HL-60 (cell line): ENCODE measurements around the gene CCDC92.

Source experiments
- DNase-seq, 2 experiments: peaks; one replicate each; pipeline ENCODE4 v3.0.0-alpha.2; 2010 to 2020; ENCODE audit warnings: low read depth in 1 of 2, low spot score in 1 of 2
- H3K27ac ChIP-seq: fragments of 250-450 bp; sonication (Bioruptor Pico); replicated peaks from 2 replicates; pipeline ENCODE4 v1.5.1; 2020; ENCODE audit warnings: mild to moderate bottlenecking, moderate library complexity
- H3K27me3 ChIP-seq: fragments of 250-450 bp; sonication (Bioruptor Pico); 2 replicates; pipeline ENCODE4 v1.5.1; 2021; ENCODE audit warnings: mild to moderate bottlenecking, moderate library complexity; ENCODE audit not compliant: insufficient read depth, poor library complexity, severe bottlenecking
- H3K4me3 ChIP-seq: replicated peaks from 2 replicates; pipeline ENCODE4 v1.5.1; 2011; ENCODE audit warnings: mild to moderate bottlenecking, control low read depth, low read length; ENCODE audit not compliant: insufficient read depth
- GABPA ChIP-seq: IDR thresholded peaks from 2 replicates; pipeline ENCODE4 v1.6.1; 2012; ENCODE audit warnings: low read depth
- POLR2AphosphoS5 ChIP-seq: IDR thresholded peaks from 2 replicates; pipeline ENCODE4 v1.6.1; 2012; ENCODE audit warnings: low read depth
- REST ChIP-seq: IDR thresholded peaks from 2 replicates; pipeline ENCODE4 v1.6.1; 2012; ENCODE audit warnings: low read depth; ENCODE audit not compliant: insufficient replicate concordance
- SPI1 ChIP-seq: IDR thresholded peaks from 2 replicates; pipeline ENCODE4 v1.6.1; 2012; ENCODE audit warnings: low read depth, mild to moderate bottlenecking, borderline replicate concordance
- TF ChIP-seq, protein P1 (sequence below): IDR thresholded peaks from one replicate; pipeline ENCODE4 v1.5.1; 2011; ENCODE audit warnings: low read length, control low read depth, inconsistent platforms; ENCODE audit not compliant: insufficient read depth

CCDC92 gene

GRCh38 chr12:123902821-123903220 lies 69.8 kb downstream of the CCDC92 start:
- TF ChIP-seq GABPA (no peak), SPI1 (no peak), REST (no peak), POLR2AphosphoS5 (no peak)
- TF ChIP-seq, protein P1, sequence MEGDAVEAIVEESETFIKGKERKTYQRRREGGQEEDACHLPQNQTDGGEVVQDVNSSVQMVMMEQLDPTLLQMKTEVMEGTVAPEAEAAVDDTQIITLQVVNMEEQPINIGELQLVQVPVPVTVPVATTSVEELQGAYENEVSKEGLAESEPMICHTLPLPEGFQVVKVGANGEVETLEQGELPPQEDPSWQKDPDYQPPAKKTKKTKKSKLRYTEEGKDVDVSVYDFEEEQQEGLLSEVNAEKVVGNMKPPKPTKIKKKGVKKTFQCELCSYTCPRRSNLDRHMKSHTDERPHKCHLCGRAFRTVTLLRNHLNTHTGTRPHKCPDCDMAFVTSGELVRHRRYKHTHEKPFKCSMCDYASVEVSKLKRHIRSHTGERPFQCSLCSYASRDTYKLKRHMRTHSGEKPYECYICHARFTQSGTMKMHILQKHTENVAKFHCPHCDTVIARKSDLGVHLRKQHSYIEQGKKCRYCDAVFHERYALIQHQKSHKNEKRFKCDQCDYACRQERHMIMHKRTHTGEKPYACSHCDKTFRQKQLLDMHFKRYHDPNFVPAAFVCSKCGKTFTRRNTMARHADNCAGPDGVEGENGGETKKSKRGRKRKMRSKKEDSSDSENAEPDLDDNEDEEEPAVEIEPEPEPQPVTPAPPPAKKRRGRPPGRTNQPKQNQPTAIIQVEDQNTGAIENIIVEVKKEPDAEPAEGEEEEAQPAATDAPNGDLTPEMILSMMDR: no peak
- no peaks in the 10 kb centered on the region for H3K27me3 ChIP-seq
- no peak overlapping the region for H3K4me3 ChIP-seq
- H3K27ac ChIP-seq: no peak overlapping the region
- DNase-seq: no peak

DNA sequence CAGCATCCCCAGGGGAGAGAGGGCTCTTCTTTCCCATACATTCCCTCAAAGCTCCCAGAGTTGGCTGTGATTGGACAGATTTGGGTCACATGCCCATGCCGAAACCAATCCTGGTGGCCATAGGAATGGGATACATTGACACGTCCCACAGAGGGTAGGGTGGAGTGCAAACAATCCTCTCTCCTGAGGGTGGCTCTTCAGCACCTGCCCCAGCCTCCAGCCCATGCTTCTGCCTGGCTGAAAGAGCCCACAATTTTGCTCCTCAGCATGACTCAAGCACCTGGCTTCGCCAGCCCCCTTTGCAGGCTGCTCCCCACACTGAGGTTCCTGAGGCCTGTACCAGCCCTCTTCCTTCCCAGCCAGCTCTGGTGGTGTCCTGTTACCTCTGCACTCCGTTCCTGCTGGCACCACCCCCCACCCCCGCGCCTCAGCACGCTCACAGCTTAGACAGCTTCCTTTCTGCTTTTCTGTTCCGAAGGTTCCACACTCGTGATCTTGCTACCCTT lies 71.7 kb downstream of the CCDC92 start:
- TF ChIP-seq REST: no peak
- TF ChIP-seq POLR2AphosphoS5: no peak
- no peak for TF ChIP-seq SPI1
- no peak for TF ChIP-seq GABPA
- TF ChIP-seq, protein P1: no peak
- Histone ChIP-seq H3K4me3 (no peak overlapping the region), H3K27ac (no peak overlapping the region), H3K27me3 (no peaks in the 10 kb centered on the region)
- no peak for DNase-seq

DNA sequence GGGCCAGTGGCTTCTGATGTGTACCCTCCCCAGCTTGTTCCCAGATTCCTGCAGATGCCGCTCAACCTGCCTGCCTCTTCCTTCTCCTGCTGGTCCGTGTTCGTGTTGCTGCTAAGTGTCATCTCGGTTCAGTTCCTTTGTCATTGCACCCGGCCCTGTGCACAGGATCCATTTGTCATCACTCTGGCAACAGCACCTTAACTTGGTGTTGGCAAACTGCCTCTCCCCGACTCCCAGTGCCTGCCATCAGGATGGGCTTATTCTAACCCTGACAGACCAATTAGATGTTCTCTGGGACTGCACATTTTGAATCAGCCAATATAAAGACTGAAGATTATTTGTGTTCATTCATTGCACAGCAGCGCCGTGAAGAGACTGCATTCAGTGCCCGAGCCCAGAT lies 73.3 kb downstream of the CCDC92 start:
- Histone ChIP-seq H3K27ac (no peak overlapping the region), H3K27me3 (no peaks in the 10 kb centered on the region), H3K4me3 (no peak overlapping the region)
- no peak for DNase-seq
- no peak for TF ChIP-seq POLR2AphosphoS5
- TF ChIP-seq SPI1: no peak
- no peak for TF ChIP-seq REST
- TF ChIP-seq GABPA: no peak
- TF ChIP-seq, protein P1: no peak
